Suprapubic skin (tissue), 4 donors: Measurements from ENCODE around the gene SAG. TPM values are rescaled to one million over a fixed set of nuclear protein-coding genes. Genes with fewer than 3 reads are reported as not detected.
A peak's percentile ranks its signal among the peaks of the same experiment; 100 is the strongest.

Source experiments
- DNase-seq, 2 donors: peaks; one replicate each; pipeline ENCODE4 v3.0.0-alpha.2; 2019; ENCODE audit warnings: low spot score in 2 of 2
- H3K27ac ChIP-seq: fragments of 200-600 bp; sonication (generic); one replicate; pipeline ENCODE4 v1.5.1; 2019
- H3K27me3 ChIP-seq: fragments of 200-600 bp; sonication (generic); one replicate; pipeline ENCODE4 v1.5.1; 2019
- H3K36me3 ChIP-seq: fragments of 200-600 bp; sonication (generic); one replicate; pipeline ENCODE4 v1.5.1; 2019
- H3K4me1 ChIP-seq: fragments of 200-600 bp; sonication (generic); one replicate; pipeline ENCODE4 v1.5.1; 2019
- H3K4me3 ChIP-seq: fragments of 200-600 bp; sonication (generic); one replicate; pipeline ENCODE4 v1.5.1; 2019; ENCODE audit warnings: mild to moderate bottlenecking
- H3K9me3 ChIP-seq: fragments of 200-600 bp; sonication (generic); one replicate; pipeline ENCODE4 v1.5.1; 2019
- CTCF ChIP-seq, 2 donors: fragments of 200-600 bp in 1 of 2; fragments of 450-650 bp in 1 of 2; sonication (generic) in 1 of 2; IDR thresholded peaks; one replicate each; pipeline ENCODE4 v1.5.1; 2016 to 2019; ENCODE audit warnings: antibody characterized with exemption in 2 of 2, mild to moderate bottlenecking in 1 of 2, moderate library complexity in 1 of 2
- EP300 ChIP-seq: sonication (generic); formaldehyde crosslinking; IDR thresholded peaks from one replicate; pipeline ENCODE4 v1.6.1; 2017; ENCODE audit warnings: antibody characterized with exemption
- POLR2A ChIP-seq, 2 donors: fragments of 450-650 bp; IDR thresholded peaks; one replicate each; pipeline ENCODE4 v1.6.1; 2017; ENCODE audit warnings: antibody characterized with exemption in 2 of 2, mild to moderate bottlenecking in 2 of 2, moderate library complexity in 2 of 2
- POLR2AphosphoS5 ChIP-seq, 3 donors: sonication (generic); formaldehyde crosslinking; IDR thresholded peaks; one replicate each; pipeline ENCODE4 v1.6.1; 2017; ENCODE audit warnings: antibody characterized with exemption in 3 of 3
- WGBS: methylation state at CpG from one replicate; pipeline ENCODE4 v1.1.5; 2018; 5-methylcytosine and 5-hydroxymethylcytosine counted together
- total RNA-seq, 4 donors: library from RNA; depleted of rRNA; stranded (reverse); fragments of >200 nt; gene quantifications; one replicate each; pipeline ENCODE4 v1.1.0, GENCODE V29; 2016

Gene SAG
- total RNA-seq, 4 donors from 2014 or later = not detected

GRCh38 chr2:233267516-233268245, 39.9 kb upstream of the SAG start:
- Histone ChIP-seq H3K27ac (no peak overlapping the region), H3K9me3 (no peaks in the 10 kb centered on the region), H3K4me3 (no peak overlapping the region), H3K4me1 (no peaks in the 10 kb centered on the region), H3K36me3 (peaks cover 80% of the 10 kb centered on the region), H3K27me3 (no peaks in the 10 kb centered on the region)
- DNase-seq = no peak
- TF ChIP-seq POLR2A (IDR thresholded peaks at IDR 0.05) (no peak), CTCF (IDR thresholded peaks at IDR 0.05) (no peak), EP300 (no peak), POLR2AphosphoS5 (IDR thresholded peaks at IDR 0.05) (no peak)
- 91% methylated on average over 6 of the region's 6 CpGs for WGBS

GRCh38 chr2:233270366-233270765, 37.2 kb upstream of the SAG start:
- no peak for DNase-seq
- Histone ChIP-seq H3K4me3 (no peak overlapping the region), H3K36me3 (peaks cover 78% of the 10 kb centered on the region), H3K4me1 (no peaks in the 10 kb centered on the region), H3K9me3 (no peaks in the 10 kb centered on the region), H3K27ac (no peak overlapping the region), H3K27me3 (no peaks in the 10 kb centered on the region)
- TF ChIP-seq POLR2AphosphoS5 (IDR thresholded peaks at IDR 0.05) = no peak
- no peak for TF ChIP-seq CTCF (IDR thresholded peaks at IDR 0.05)
- TF ChIP-seq POLR2A (IDR thresholded peaks at IDR 0.05) = no peak
- no peak for TF ChIP-seq EP300
- 76% methylated on average over 5 of the region's 5 CpGs for WGBS

- H3K36me3 ChIP-seq = peaks cover 78% of the 10 kb centered on the region
- no peaks in the 10 kb centered on the region for H3K4me1 ChIP-seq
- no peak for TF ChIP-seq CTCF (IDR thresholded peaks at IDR 0.05)
- TF ChIP-seq POLR2A (IDR thresholded peaks at IDR 0.05) = no peak
- no peak for TF ChIP-seq EP300
- no peak for TF ChIP-seq POLR2AphosphoS5 (IDR thresholded peaks at IDR 0.05)
- peak overlapping the region; percentile 49 for H3K27ac ChIP-seq
- no peak overlapping the region for H3K4me3 ChIP-seq
- no peaks in the 10 kb centered on the region for H3K27me3 ChIP-seq
- no peak for DNase-seq
- H3K9me3 ChIP-seq = no peaks in the 10 kb centered on the region
- WGBS = 81% methylated on average over 4 of the region's 4 CpGs
Observed at GRCh38 chr2:233270951-233271350, 36.7 kb upstream of the SAG start.

- DNase-seq = no peak
- TF ChIP-seq EP300 (no peak), POLR2AphosphoS5 (IDR thresholded peaks at IDR 0.05) (no peak), POLR2A (IDR thresholded peaks at IDR 0.05) (no peak), CTCF (IDR thresholded peaks at IDR 0.05) (no peak)
- no peaks in the 10 kb centered on the region for H3K4me1 ChIP-seq
- H3K4me3 ChIP-seq = no peak overlapping the region
- peak overlapping the region; percentile 49 for H3K27ac ChIP-seq
- no peaks in the 10 kb centered on the region for H3K27me3 ChIP-seq
- H3K9me3 ChIP-seq = no peaks in the 10 kb centered on the region
- H3K36me3 ChIP-seq = peaks cover 78% of the 10 kb centered on the region
- WGBS = 87% methylated on average over 2 of the region's 2 CpGs
Observed at GRCh38 chr2:233271693-233272092, 35.9 kb upstream of the SAG start.

GRCh38 chr2:233273120-233273519, 34.5 kb upstream of the SAG start:
- Histone ChIP-seq H3K27me3 (no peaks in the 10 kb centered on the region), H3K36me3 (peaks cover 78% of the 10 kb centered on the region), H3K27ac (no peak overlapping the region), H3K4me1 (no peaks in the 10 kb centered on the region), H3K9me3 (no peaks in the 10 kb centered on the region), H3K4me3 (no peak overlapping the region)
- TF ChIP-seq POLR2A (IDR thresholded peaks at IDR 0.05) (no peak), CTCF (IDR thresholded peaks at IDR 0.05) (no peak), POLR2AphosphoS5 (IDR thresholded peaks at IDR 0.05) (no peak)
- 90% methylated on average over 6 of the region's 6 CpGs for WGBS
- DNase-seq = no peak
